H1 (cell line): Measurements from ENCODE around the gene DOP1A. TPM values are rescaled to one million over a fixed set of nuclear protein-coding genes. Genes with fewer than 3 reads are reported as not detected.

Experiments
- ASH2L ChIP-seq: fragments of 200-600, 300-600 bp; sonication (generic); IDR thresholded peaks from one replicate; pipeline ENCODE4 v1.7.1; 2017; ENCODE audit warnings: low read length
- BACH1 ChIP-seq: IDR thresholded peaks from 2 replicates; pipeline ENCODE4 v1.6.1; 2012; ENCODE audit warnings: low read length, improper control_type of control experiment
- EGR1 ChIP-seq: IDR thresholded peaks from 2 replicates; pipeline ENCODE4 v1.6.1; 2011; ENCODE audit warnings: low read depth, low read length, borderline replicate concordance
- GTF2F1 ChIP-seq: IDR thresholded peaks from 2 replicates; pipeline ENCODE4 v1.6.1; 2012; ENCODE audit warnings: low read depth, low read length, improper control_type of control experiment, borderline replicate concordance
- RBBP5 ChIP-seq: IDR thresholded peaks from 2 replicates; pipeline ENCODE4 v1.7.1; 2012; ENCODE audit warnings: low read depth, mild to moderate bottlenecking, inconsistent platforms, low read length, moderate library complexity, borderline replicate concordance
- polyA plus RNA-seq, 7 experiments: library from polyadenylated mRNA; depleted of rRNA in 3 of 7; stranded (reverse) in 5 of 7; unstranded in 2 of 7; fragments of >200 nt in 5 of 7; fragments of 200-250 nt in 2 of 7; gene quantifications; 1 replicate in 5 of 7; 2 replicates in 1 of 7; 4 replicates in 1 of 7; pipeline versions ENCODE4 v1.2.1 to v1.2.3, GENCODE V29; 2011 to 2013; ENCODE audit warnings: missing spikeins in 2 of 7, mixed read lengths in 2 of 7
- total RNA-seq: library from RNA; stranded (reverse); fragmentation: NEBNext Ultra II Directional; extraction: Animal tissue kit (Norgen Biotek cat#: 25700); gene quantifications from 2 replicates; pipeline ENCODE4 v1.2.1, GENCODE V29; 2021
- TF ChIP-seq, protein P1 (sequence below): fragments of 300-600 bp; sonication (generic); IDR thresholded peaks from 2 replicates; pipeline ENCODE4 v1.7.1; 2012; ENCODE audit warnings: low read length, moderate library complexity, mild to moderate bottlenecking, inconsistent platforms; ENCODE audit not compliant: insufficient replicate concordance

DOP1A gene
- total and polyA plus RNA-seq, 2 of the 8 experiments (the other 6 are each of a cell fraction or from before 2014, with no cell fraction given) = 7.5 to 14.7 TPM

DNA sequence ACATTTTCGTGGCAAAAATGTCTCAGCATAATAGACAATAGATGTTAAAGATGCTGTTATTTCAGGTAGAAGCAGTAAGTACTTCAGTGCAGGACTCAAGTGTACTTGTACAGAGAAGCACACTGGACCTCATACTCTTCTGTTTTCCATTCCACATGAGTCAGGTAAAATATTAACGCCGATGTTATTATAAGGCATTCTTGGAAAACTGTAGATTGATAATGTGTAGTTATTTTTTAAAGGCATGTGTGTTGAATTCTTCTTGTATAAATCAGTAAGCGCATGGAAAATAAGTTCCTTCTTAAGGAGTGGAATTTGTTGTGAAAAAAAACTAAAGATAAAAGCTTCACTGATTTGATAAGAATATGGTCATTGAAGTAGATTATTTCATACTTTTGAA lies 45.8 kb downstream of the DOP1A start (continued):
- TF ChIP-seq BACH1 (no peak), GTF2F1 (no peak), RBBP5 (no peak), EGR1 (no peak), ASH2L (no peak)
- TF ChIP-seq, protein P1, sequence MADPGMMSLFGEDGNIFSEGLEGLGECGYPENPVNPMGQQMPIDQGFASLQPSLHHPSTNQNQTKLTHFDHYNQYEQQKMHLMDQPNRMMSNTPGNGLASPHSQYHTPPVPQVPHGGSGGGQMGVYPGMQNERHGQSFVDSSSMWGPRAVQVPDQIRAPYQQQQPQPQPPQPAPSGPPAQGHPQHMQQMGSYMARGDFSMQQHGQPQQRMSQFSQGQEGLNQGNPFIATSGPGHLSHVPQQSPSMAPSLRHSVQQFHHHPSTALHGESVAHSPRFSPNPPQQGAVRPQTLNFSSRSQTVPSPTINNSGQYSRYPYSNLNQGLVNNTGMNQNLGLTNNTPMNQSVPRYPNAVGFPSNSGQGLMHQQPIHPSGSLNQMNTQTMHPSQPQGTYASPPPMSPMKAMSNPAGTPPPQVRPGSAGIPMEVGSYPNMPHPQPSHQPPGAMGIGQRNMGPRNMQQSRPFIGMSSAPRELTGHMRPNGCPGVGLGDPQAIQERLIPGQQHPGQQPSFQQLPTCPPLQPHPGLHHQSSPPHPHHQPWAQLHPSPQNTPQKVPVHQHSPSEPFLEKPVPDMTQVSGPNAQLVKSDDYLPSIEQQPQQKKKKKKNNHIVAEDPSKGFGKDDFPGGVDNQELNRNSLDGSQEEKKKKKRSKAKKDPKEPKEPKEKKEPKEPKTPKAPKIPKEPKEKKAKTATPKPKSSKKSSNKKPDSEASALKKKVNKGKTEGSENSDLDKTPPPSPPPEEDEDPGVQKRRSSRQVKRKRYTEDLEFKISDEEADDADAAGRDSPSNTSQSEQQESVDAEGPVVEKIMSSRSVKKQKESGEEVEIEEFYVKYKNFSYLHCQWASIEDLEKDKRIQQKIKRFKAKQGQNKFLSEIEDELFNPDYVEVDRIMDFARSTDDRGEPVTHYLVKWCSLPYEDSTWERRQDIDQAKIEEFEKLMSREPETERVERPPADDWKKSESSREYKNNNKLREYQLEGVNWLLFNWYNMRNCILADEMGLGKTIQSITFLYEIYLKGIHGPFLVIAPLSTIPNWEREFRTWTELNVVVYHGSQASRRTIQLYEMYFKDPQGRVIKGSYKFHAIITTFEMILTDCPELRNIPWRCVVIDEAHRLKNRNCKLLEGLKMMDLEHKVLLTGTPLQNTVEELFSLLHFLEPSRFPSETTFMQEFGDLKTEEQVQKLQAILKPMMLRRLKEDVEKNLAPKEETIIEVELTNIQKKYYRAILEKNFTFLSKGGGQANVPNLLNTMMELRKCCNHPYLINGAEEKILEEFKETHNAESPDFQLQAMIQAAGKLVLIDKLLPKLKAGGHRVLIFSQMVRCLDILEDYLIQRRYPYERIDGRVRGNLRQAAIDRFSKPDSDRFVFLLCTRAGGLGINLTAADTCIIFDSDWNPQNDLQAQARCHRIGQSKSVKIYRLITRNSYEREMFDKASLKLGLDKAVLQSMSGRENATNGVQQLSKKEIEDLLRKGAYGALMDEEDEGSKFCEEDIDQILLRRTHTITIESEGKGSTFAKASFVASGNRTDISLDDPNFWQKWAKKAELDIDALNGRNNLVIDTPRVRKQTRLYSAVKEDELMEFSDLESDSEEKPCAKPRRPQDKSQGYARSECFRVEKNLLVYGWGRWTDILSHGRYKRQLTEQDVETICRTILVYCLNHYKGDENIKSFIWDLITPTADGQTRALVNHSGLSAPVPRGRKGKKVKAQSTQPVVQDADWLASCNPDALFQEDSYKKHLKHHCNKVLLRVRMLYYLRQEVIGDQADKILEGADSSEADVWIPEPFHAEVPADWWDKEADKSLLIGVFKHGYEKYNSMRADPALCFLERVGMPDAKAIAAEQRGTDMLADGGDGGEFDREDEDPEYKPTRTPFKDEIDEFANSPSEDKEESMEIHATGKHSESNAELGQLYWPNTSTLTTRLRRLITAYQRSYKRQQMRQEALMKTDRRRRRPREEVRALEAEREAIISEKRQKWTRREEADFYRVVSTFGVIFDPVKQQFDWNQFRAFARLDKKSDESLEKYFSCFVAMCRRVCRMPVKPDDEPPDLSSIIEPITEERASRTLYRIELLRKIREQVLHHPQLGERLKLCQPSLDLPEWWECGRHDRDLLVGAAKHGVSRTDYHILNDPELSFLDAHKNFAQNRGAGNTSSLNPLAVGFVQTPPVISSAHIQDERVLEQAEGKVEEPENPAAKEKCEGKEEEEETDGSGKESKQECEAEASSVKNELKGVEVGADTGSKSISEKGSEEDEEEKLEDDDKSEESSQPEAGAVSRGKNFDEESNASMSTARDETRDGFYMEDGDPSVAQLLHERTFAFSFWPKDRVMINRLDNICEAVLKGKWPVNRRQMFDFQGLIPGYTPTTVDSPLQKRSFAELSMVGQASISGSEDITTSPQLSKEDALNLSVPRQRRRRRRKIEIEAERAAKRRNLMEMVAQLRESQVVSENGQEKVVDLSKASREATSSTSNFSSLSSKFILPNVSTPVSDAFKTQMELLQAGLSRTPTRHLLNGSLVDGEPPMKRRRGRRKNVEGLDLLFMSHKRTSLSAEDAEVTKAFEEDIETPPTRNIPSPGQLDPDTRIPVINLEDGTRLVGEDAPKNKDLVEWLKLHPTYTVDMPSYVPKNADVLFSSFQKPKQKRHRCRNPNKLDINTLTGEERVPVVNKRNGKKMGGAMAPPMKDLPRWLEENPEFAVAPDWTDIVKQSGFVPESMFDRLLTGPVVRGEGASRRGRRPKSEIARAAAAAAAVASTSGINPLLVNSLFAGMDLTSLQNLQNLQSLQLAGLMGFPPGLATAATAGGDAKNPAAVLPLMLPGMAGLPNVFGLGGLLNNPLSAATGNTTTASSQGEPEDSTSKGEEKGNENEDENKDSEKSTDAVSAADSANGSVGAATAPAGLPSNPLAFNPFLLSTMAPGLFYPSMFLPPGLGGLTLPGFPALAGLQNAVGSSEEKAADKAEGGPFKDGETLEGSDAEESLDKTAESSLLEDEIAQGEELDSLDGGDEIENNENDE = no peak
- TF ChIP-seq, all 59 proteins: peak for 0
